T-cell (primary cell): ENCODE measurements around the gene LMX1B. TPM values are rescaled to one million over a fixed set of nuclear protein-coding genes. Genes with fewer than 3 reads are reported as not detected.
A peak's percentile ranks its signal among the peaks of the same experiment; 100 is the strongest.

ENCODE experiments used
- ATAC-seq, 4 experiments: fragments of 200-7000 bp in 3 of 4; fragments of 150-1000 bp in 1 of 4; cut with Tn5 transposase; replicated peaks in 1 of 4; 1 replicate in 3 of 4; 2 replicates in 1 of 4; pipeline ENCODE4 v1.10.0; 2021; ENCODE audit warnings: moderate library complexity in 3 of 4, mild to moderate bottlenecking in 2 of 4, moderate number of reproducible peaks in 1 of 4
- CTCF ChIA-PET, 2 donors: fragments of 300-600 bp; sonication (Branson Sonifier 250); formaldehyde crosslinking; loops; one replicate each; lab custom pipeline; 2022; ENCODE audit warnings: antibody characterized with exemption in 2 of 2; lab: Charles Lee
- POLR2A ChIA-PET, 2 donors: fragments of 300-600 bp; sonication (Branson Sonifier 250); formaldehyde crosslinking; loops; one replicate each; lab custom pipeline; 2022; ENCODE audit warnings: antibody characterized with exemption in 2 of 2; lab: Charles Lee
- DNase-seq, 35 experiments: peaks; one replicate each; pipeline versions ENCODE4 v3.0.0 to v3.0.0-alpha.2; 2013 to 2023
- H3K27ac ChIP-seq: one replicate; pipeline ENCODE4 v1.5.1; 2013; ENCODE audit warnings: low read length
- H3K27me3 ChIP-seq, 2 experiments: replicated peaks in 1 of 2; 1 replicate in 1 of 2; 2 replicates in 1 of 2; pipeline versions ENCODE4 v1.6.1 to v1.7.0; 2013; ENCODE audit warnings: low read length in 1 of 2, mixed read lengths in 1 of 2; ENCODE audit not compliant: control insufficient read depth in 2 of 2, insufficient read depth in 2 of 2; ENCODE audit errors: extremely low read depth in 1 of 2
- H3K36me3 ChIP-seq, 2 donors: 1 replicate in 1 of 2; 2 replicates in 1 of 2; pipeline versions ENCODE4 v1.6.1 to v1.7.0; 2013; ENCODE audit warnings: low read length in 1 of 2; ENCODE audit not compliant: control insufficient read depth in 2 of 2, insufficient read depth in 1 of 2; ENCODE audit errors: extremely low read depth in 1 of 2
- H3K4me1 ChIP-seq, 2 experiments: 1 replicate in 1 of 2; 2 replicates in 1 of 2; pipeline versions ENCODE4 v1.6.1 to v1.7.0; 2013; ENCODE audit warnings: low read length in 2 of 2, mixed read lengths in 1 of 2; ENCODE audit not compliant: insufficient read depth in 2 of 2, control insufficient read depth in 1 of 2; ENCODE audit errors: extremely low read depth in 1 of 2
- H3K4me3 ChIP-seq, 2 donors: 1 replicate in 1 of 2; 2 replicates in 1 of 2; pipeline versions ENCODE4 v1.5.1 to v1.7.0; 2013; ENCODE audit warnings: mild to moderate bottlenecking in 2 of 2, low read length in 1 of 2, moderate library complexity in 1 of 2; ENCODE audit not compliant: control insufficient read depth in 1 of 2; ENCODE audit errors: extremely low read depth in 1 of 2
- H3K9me3 ChIP-seq: 2 replicates; pipeline ENCODE4 v1.7.0; 2013
- H3K27ac Mint-ChIP-seq, 2 donors: one replicate each; pipeline ENCODE4 v1.8.0; 2020 to 2021; ENCODE audit warnings: mild to moderate bottlenecking in 2 of 2, mixed read lengths in 2 of 2
- H3K27me3 Mint-ChIP-seq, 2 donors: one replicate each; pipeline ENCODE4 v1.8.0; 2021 to 2022; ENCODE audit warnings: mixed read lengths in 2 of 2
- H3K36me3 Mint-ChIP-seq: one replicate; pipeline ENCODE4 v1.8.0; 2021; ENCODE audit warnings: mixed read lengths
- H3K4me1 Mint-ChIP-seq, 3 donors: one replicate each; pipeline ENCODE4 v1.8.0; 2020 to 2022; ENCODE audit warnings: mixed read lengths in 3 of 3, mild to moderate bottlenecking in 1 of 3
- H3K4me3 Mint-ChIP-seq, 3 donors: one replicate each; pipeline ENCODE4 v1.8.0; 2020 to 2022; ENCODE audit warnings: mild to moderate bottlenecking in 3 of 3, mixed read lengths in 3 of 3, moderate library complexity in 3 of 3
- H3K9me3 Mint-ChIP-seq, 3 donors: one replicate each; pipeline ENCODE4 v1.8.0; 2020 to 2022; ENCODE audit warnings: mixed read lengths in 3 of 3
- WGBS: methylation state at CpG from one replicate; pipeline ENCODE4 v1.1.5; 2013; ENCODE audit warnings: missing lambda C conversion rate; ENCODE audit not compliant: insufficient coverage; 5-methylcytosine and 5-hydroxymethylcytosine counted together
- total RNA-seq, 35 experiments: library from RNA in 6 of 35; stranded (reverse) in 6 of 35; fragments of 120-200 nt in 1 of 35; gene quantifications; one replicate each; pipeline versions ENCODE4 v1.2.1 to v1.2.4 and lab custom pipeline; 2013 to 2026

Gene LMX1B
- total RNA-seq, 5 donors from 2014 or later (not counting 1 experiment from before 2014, with no cell fraction given) = not detected

- no peaks in the 10 kb centered on the region for H3K4me1 Mint-ChIP-seq
- WGBS = 78% methylated on average over 14 of the region's 22 CpGs
- H3K9me3 ChIP-seq = no peaks in the 10 kb centered on the region
- no peaks in the 10 kb centered on the region for H3K36me3 ChIP-seq
- no peaks in the 10 kb centered on the region for H3K4me1 ChIP-seq
- no peaks in the 10 kb centered on the region for H3K36me3 Mint-ChIP-seq
- DNase-seq (no peak), ATAC-seq (no peak)
- ChIA-PET CTCF (no interaction called here), POLR2A (no interaction called here)
- H3K4me3 Mint-ChIP-seq = no peak overlapping the region
- H3K27me3 Mint-ChIP-seq = peaks cover 12 to 30% of the 10 kb centered on the region in 2 donors
- H3K9me3 Mint-ChIP-seq = no peaks in the 10 kb centered on the region
- H3K27me3 ChIP-seq = peaks cover 0 to 44% of the 10 kb centered on the region in 2 experiments
- no peak overlapping the region for H3K27ac Mint-ChIP-seq
- H3K4me3 ChIP-seq = no peak overlapping the region
- no peak overlapping the region for H3K27ac ChIP-seq
Observed at GRCh38 chr9:126695701-126696400, 82.1 kb downstream of the LMX1B start.

GRCh38 chr9:126696401-126697145, 82.8 kb downstream of the LMX1B start:
- POLR2A ChIA-PET = no interaction called here
- Mint-ChIP-seq H3K9me3 (no peaks in the 10 kb centered on the region), H3K4me1 (no peaks in the 10 kb centered on the region), H3K27me3 (peaks cover 19 to 34% of the 10 kb centered on the region in 2 donors), H3K27ac (peak overlapping the region in 1 of 2 donors; percentile 40), H3K36me3 (no peaks in the 10 kb centered on the region), H3K4me3 (no peak overlapping the region)
- H3K36me3 ChIP-seq = no peaks in the 10 kb centered on the region
- WGBS = 82% methylated on average over 19 of the region's 27 CpGs
- H3K27ac ChIP-seq = no peak overlapping the region
- no peaks in the 10 kb centered on the region for H3K4me1 ChIP-seq
- DNase-seq (no peak), ATAC-seq (no peak)
- CTCF ChIA-PET = no interaction called here
- H3K4me3 ChIP-seq = no peak overlapping the region
- H3K9me3 ChIP-seq = no peaks in the 10 kb centered on the region
- peaks cover 0 to 42% of the 10 kb centered on the region in 2 experiments for H3K27me3 ChIP-seq

GRCh38 chr9:126697330-126697729, 83.6 kb downstream of the LMX1B start:
- Mint-ChIP-seq H3K27me3 (peaks cover 19 to 40% of the 10 kb centered on the region in 2 donors), H3K27ac (no peak overlapping the region), H3K9me3 (no peaks in the 10 kb centered on the region), H3K4me1 (no peaks in the 10 kb centered on the region), H3K36me3 (no peaks in the 10 kb centered on the region), H3K4me3 (no peak overlapping the region)
- H3K36me3 ChIP-seq = no peaks in the 10 kb centered on the region
- ChIA-PET POLR2A (no interaction called here), CTCF (interaction anchor here in 1 of 2 donors (0.6 kb wide), 1 partner anchor 1804 kb away, joined by 4 read pairs; no protein-coding TSS in a partner anchor)
- no peaks in the 10 kb centered on the region for H3K4me1 ChIP-seq
- ATAC-seq = no peak
- H3K9me3 ChIP-seq = no peaks in the 10 kb centered on the region
- H3K4me3 ChIP-seq = no peak overlapping the region
- no peak overlapping the region for H3K27ac ChIP-seq
- peaks cover 0 to 44% of the 10 kb centered on the region in 2 experiments for H3K27me3 ChIP-seq
- DNase-seq = no peak
- 65% methylated on average over 3 of the region's 3 CpGs for WGBS

- no peak overlapping the region for H3K4me3 Mint-ChIP-seq
- Histone ChIP-seq H3K36me3 (no peaks in the 10 kb centered on the region), H3K27me3 (peaks cover 0 to 50% of the 10 kb centered on the region in 2 experiments), H3K4me1 (no peaks in the 10 kb centered on the region), H3K9me3 (no peaks in the 10 kb centered on the region), H3K27ac (no peak overlapping the region), H3K4me3 (no peak overlapping the region)
- POLR2A ChIA-PET = no interaction called here
- H3K4me1 Mint-ChIP-seq = no peaks in the 10 kb centered on the region
- WGBS = 33% methylated on average over 2 of the region's 2 CpGs
- ATAC-seq (no peak), DNase-seq (no peak)
- H3K27ac Mint-ChIP-seq = no peak overlapping the region
- no peaks in the 10 kb centered on the region for H3K9me3 Mint-ChIP-seq
- H3K27me3 Mint-ChIP-seq = peaks cover 16 to 48% of the 10 kb centered on the region in 2 donors
- H3K36me3 Mint-ChIP-seq = no peaks in the 10 kb centered on the region
- CTCF ChIA-PET = no interaction called here
Observed at GRCh38 chr9:126698251-126698650, 84.5 kb downstream of the LMX1B start.

- WGBS = 42% methylated on average over 4 of the region's 5 CpGs
- no peak overlapping the region for H3K4me3 ChIP-seq
- H3K27ac Mint-ChIP-seq = no peak overlapping the region
- no peak overlapping the region for H3K4me3 Mint-ChIP-seq
- peaks cover 0 to 55% of the 10 kb centered on the region in 2 experiments for H3K27me3 ChIP-seq
- no peaks in the 10 kb centered on the region for H3K4me1 ChIP-seq
- ChIA-PET CTCF (no interaction called here), POLR2A (no interaction called here)
- ATAC-seq (no peak), DNase-seq (no peak)
- peaks cover 16 to 53% of the 10 kb centered on the region in 2 donors for H3K27me3 Mint-ChIP-seq
- no peaks in the 10 kb centered on the region for H3K36me3 Mint-ChIP-seq
- H3K9me3 ChIP-seq = no peaks in the 10 kb centered on the region
- H3K9me3 Mint-ChIP-seq = no peaks in the 10 kb centered on the region
- H3K4me1 Mint-ChIP-seq = no peaks in the 10 kb centered on the region
- H3K36me3 ChIP-seq = no peaks in the 10 kb centered on the region
- H3K27ac ChIP-seq = no peak overlapping the region
Observed at GRCh38 chr9:126698756-126699155, 85.0 kb downstream of the LMX1B start.

GRCh38 chr9:126699401-126699881, 85.7 kb downstream of the LMX1B start:
- H3K4me1 ChIP-seq = peaks cover 0 to 1% of the 10 kb centered on the region in 2 experiments
- Mint-ChIP-seq H3K27me3 (peaks cover 18 to 58% of the 10 kb centered on the region in 2 donors), H3K4me1 (peaks cover under 1 to 1% (median under 1%) of the 10 kb centered on the region in 3 donors), H3K4me3 (no peak overlapping the region), H3K36me3 (no peaks in the 10 kb centered on the region), H3K9me3 (no peaks in the 10 kb centered on the region), H3K27ac (no peak overlapping the region)
- WGBS = 67% methylated on average over 8 of the region's 10 CpGs
- ATAC-seq (no peak), DNase-seq (no peak)
- CTCF ChIA-PET = interaction anchor here in 1 of 2 donors (0.6 kb wide), 1 partner anchor 47 kb away, joined by 3 read pairs; no protein-coding TSS in a partner anchor
- H3K9me3 ChIP-seq = no peaks in the 10 kb centered on the region
- POLR2A ChIA-PET = no interaction called here
- H3K27ac ChIP-seq = no peak overlapping the region
- H3K27me3 ChIP-seq = peaks cover 0 to 55% of the 10 kb centered on the region in 2 experiments
- no peaks in the 10 kb centered on the region for H3K36me3 ChIP-seq
- H3K4me3 ChIP-seq = no peak overlapping the region
